Gastrocnemius medialis (tissue), 4 donors: ENCODE measurements around the gene LRMDA.

Experiments used
- POLR2A ChIP-seq, 2 donors: fragments of 450-650 bp; IDR thresholded peaks; one replicate each; pipeline ENCODE4 v1.6.1; 2017; ENCODE audit warnings: antibody characterized with exemption in 2 of 2, mild to moderate bottlenecking in 2 of 2, moderate library complexity in 2 of 2
- TF ChIP-seq, protein P1 (sequence below), 5 experiments: fragments of 450-650 bp in 3 of 5; fragments of 200-600 bp in 2 of 5; sonication (generic) in 2 of 5; IDR thresholded peaks in 4 of 5; conservative IDR thresholded peaks in 1 of 5; 1 replicate in 4 of 5; 2 replicates in 1 of 5; pipeline ENCODE4 v1.5.1; 2016 to 2019; ENCODE audit warnings: antibody characterized with exemption in 5 of 5, mild to moderate bottlenecking in 3 of 5, moderate library complexity in 3 of 5

DNA sequence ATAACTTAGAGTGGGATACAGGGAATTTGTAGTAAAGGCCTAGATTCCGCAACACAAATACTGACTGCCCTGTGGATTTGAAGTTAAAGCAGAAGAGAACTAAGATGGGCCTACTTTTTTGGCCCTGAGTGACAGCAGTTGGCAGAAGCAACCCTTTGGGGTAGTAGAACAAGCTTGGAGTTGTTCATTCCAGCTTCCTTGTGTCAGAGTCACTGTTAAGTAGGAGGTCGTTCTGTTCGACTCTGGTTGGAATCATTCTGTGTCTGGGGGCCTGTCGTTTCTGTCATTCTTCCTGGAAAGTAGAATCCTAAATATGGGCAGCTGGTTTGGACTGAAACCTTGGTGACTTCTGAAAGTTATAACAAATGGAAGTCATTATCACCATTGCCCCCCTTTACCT is 865.9 kb downstream of the LRMDA start:
- TF ChIP-seq, protein P1, sequence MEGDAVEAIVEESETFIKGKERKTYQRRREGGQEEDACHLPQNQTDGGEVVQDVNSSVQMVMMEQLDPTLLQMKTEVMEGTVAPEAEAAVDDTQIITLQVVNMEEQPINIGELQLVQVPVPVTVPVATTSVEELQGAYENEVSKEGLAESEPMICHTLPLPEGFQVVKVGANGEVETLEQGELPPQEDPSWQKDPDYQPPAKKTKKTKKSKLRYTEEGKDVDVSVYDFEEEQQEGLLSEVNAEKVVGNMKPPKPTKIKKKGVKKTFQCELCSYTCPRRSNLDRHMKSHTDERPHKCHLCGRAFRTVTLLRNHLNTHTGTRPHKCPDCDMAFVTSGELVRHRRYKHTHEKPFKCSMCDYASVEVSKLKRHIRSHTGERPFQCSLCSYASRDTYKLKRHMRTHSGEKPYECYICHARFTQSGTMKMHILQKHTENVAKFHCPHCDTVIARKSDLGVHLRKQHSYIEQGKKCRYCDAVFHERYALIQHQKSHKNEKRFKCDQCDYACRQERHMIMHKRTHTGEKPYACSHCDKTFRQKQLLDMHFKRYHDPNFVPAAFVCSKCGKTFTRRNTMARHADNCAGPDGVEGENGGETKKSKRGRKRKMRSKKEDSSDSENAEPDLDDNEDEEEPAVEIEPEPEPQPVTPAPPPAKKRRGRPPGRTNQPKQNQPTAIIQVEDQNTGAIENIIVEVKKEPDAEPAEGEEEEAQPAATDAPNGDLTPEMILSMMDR (IDR thresholded peaks at IDR 0.05 in 4 of 5, conservative IDR thresholded peaks at IDR 0.05 in 1 of 5) = no peak
- no peak for TF ChIP-seq POLR2A (IDR thresholded peaks at IDR 0.05)
